OCI-M2 (cell line): ENCODE measurements around the gene EML4.

Experiments
- DNase-seq: peaks from one replicate; lab custom pipeline; 2025; ENCODE audit not compliant: unreplicated experiment; lab: John Stamatoyannopoulos, UW

The EML4 gene

DNA sequence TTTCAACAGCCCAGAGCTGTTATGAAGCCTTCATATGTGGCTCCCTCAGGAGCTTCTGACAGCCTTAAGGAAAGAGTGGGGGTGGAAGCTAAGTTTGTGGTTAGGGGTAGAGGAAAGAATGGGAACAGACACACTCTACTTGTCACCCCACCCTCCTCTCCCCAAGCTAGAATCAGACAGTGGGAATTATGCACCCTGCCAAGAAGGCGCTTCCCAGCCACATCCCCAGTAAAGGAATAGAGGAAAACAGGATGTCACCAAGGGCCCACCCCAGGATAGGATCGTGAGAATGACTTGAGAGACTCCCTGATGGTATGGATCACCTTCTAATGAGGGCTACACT is 32.4 kb upstream of the EML4 start:
- no peak for DNase-seq

DNA sequence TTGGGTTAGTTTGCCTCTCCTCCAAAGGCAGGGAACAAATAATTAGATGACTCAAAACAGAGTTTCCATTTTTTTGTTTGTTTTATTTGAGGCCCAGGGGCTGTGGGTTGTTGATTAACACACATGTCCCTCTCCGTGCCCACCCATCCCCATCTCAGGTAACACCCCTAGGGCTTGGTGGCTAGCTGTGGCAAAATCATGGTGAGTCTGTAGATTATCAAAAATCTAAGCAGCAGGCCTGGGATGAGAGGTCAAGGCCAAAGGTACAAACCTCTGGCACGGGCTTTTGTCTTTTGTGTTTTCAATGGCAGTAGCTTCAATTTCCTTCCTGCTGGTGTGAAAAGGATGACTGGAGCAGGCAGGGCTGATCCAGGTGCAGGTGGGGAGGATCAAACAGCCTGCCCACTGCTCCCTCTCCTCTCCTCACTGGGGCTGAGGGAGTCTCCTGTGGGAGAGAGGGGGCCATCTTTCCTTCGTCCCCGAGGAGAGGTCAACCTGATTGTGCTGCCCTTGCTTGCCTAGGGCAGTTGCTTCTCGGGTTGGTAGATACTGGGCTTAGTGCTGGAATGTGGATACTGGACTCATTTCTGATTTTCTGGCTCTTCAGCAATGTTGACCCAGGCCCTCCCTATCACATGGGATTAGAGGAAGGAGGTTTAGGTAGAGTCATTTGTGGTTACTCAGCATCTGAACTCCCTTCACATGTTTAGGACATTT is 31.9 kb upstream of the EML4 start:
- no peak for DNase-seq

DNA sequence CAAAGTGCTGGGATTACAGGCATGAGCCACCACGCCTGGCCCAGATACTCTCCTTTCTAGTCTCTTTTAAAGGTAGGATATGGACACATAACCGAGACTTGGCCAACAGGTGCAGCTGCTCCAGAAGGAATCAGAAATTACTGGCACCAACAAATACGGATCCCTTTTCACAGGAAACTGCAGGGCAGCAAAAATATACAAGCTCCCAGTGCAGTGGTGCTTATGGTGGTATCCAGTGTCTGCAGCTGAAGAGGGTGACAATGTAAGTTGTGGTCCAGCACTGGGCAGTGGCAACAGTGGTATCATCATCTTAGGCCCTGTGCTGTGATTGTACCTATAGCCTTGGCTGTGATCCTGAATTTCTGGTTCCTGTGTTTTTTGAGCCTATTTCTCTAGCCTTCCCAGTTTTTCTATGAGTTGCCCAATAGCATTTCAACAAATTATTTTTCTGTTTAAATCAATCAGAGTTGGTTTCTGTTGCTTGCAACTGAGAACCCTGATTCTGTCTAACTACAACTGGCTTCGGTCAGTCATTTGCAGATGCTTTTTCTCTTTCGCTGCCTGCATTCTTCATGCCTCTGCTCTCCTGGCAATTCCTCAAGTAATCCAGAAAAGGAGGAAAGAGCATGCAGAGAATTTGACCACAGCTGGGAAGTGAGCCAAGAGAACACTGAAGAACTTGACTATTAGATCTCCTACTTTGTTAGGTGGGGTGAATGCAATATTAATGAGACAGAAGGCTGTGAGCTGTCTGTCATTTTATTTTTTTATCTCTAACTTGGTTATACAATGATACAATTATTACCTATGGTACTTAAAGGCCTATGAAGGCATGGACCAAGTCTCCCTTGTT is 30.8 kb upstream of the EML4 start:
- no peak for DNase-seq

DNA sequence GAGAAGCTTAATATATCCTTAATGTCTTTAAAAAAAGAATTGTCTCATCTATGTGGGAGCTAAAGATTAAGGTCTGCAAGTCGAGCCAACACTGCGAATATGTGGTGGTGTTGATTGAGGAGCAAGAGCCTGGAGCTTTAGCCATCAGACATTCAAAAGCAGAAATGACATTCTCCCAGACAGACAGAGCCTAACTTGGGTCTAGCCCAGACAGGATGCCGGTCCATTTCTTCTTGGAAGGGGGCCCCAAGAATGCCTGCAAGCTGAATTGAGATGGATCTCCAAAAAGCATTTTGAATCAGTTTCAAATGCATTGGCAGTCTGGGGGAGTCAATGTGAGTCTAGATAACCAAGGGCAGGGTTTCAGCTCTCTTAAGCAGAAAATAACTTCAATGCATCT is 30.1 kb upstream of the EML4 start:
- no peak for DNase-seq

DNA sequence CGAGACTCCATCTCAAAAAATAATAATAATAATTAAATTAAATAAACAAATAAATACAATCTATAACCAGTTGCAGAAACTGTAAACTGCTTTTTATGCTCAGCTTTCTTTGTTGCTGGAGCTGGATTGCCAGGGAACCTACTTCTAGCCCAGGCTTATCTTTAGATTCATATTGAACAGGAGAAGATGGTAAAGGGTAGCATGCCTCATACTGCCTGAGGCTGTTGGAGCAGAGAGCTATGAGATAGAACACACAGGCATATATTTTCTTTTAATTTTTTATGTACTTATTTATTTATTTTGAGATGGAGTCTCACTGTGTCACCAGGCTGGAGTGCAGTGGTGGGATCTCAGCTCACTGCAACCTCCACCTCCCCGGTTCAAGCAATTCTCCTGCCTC is 28.7 kb upstream of the EML4 start:
- no peak for DNase-seq

DNA sequence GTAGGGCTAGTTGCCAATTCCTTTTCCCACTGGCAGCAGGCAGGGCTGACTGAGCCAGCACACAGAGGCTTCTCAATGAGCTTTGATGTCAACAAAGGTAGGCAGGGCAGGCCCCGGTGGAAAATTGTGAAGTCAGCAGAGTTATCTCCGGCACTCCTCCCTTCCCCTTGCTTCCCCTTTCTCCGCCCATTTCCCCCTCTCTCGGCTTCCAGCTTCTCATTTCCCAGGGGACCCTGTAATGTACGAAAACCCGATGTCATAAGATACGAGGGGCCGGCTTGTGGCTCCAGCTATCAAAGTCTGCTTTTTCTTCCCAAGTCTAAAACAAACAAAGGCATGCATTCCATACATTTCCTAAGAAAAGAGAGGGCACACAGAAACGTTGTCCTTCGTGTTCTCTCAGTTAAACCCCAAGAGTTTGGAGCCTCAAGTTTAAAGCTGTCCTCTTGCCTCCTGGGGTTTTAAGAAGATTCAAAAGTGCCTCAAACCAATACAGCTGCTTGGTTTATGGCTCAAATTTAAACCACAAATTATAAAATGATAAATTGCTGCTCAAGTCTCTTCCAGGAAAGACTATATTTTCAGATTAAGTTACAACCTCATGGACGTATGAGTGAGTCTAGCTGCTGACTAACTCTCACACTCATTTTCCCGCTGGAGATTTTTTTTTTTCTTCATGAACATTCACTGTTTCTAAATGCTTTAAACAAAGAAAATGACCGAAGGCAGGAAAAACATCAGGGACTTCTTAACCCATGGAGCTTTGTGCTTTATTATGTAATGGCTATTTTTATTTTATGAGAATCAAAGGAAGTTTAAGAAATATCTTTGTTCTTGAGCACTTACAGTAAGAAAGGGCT is 27.2 kb upstream of the EML4 start:
- DNase-seq, result no peak

DNA sequence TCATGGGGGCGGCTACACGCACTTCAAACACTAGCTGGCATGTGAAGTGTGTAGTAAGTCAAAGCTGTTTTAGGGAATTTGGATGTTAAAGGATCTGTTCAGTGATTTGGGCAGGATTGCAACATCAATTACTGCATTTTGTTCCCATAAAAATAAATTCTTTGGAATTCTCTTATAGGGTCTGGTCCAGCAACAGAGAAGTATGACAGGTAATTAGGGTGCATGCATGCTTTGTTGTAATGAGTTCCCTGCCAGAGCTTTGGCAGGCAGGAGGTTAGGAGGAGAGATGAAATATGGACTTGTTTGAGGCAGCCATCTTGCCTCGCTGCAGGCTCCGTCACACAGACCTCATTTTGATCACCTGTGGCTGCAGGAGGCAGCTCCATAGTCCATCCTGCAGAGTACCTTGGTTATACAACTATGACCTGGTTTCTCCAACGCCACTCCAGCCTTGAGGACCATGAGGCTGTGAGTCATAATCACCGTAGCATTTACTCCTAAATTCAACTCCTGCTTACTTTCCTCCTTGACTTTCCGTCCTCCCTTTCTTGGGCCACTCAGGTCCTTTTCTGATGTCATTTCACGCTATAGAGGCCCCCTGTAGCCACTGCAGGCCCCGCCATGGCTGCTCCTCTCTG is 26.5 kb upstream of the EML4 start:
- no peak for DNase-seq

DNA sequence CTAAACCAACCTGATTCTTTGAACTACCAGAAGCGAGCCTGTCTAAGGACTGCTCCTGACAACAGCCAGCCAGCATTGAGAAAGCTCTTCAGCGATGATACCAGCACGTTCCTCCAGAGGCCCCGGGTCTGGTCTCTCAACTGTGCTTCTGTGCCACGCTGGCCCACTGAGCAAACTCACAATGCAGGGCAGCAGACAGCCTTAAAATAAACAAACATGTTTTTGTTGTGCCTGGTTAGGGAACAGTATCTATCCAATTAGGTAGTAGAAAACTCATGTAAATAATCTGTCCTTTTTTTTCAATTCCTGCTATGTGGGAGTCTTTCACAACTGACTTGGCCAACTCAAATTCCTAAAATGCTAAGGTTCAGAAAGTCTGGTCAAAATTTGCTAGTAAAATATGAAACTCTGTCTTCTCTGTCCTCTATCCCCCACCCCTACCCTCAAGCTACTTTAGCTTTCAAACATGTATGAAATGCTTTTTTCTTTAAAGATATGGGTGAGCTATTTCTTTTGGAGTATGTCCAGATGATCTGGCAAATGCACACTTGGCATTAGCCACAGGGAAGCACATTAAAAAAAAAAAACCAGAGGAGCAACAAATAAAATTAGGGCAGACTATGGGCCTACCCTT is 21.4 kb upstream of the EML4 start:
- no peak for DNase-seq

DNA sequence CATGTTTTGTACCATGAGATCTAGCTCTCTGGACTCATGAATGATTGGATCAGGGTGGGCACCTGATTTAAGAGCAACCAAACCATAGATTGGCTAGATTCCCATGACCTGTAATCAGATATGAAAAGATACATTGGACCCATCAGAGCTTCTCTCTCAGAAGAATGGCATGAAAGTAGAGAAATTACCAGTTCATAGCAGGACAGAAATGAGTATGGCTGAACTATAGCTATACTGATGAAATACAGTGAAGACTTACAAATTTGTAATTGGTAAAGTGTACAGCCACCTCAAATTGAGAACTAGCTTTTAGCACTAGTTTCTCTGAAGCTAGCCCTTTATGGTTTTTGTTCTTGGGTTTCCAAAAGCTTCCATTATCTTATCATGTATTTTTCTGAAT is 19.0 kb upstream of the EML4 start:
- no peak for DNase-seq

DNA sequence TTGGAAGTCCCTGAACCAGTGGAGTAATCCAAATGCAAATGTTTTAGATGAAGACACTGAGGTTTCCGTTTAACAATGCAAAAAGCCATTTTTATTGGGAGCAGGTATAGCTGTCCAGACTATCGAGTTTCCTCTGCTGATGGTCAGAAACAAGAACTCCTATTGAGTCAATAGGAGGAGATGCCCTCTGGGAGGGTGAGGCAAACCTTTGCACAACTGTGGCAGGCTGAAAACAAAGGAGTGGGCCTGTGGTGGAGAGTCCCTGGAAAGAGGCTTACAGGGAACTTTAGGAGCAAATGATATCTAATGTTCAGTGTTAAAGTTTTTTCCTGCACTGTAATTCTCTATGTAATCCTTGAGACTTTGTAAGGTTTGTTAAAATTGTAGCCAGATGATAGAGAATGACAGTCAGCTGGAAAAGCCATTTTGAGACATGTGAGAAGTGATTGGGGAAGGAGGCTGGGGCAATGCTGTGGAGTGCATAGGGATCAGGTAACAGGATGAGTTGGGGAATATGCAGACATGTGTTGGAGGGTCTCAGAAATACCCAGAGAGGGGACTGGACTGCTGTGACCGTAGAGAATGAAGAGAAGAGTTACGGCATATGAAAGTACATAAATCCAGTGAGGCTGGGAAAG is 15.1 kb upstream of the EML4 start:
- DNase-seq, result no peak

DNA sequence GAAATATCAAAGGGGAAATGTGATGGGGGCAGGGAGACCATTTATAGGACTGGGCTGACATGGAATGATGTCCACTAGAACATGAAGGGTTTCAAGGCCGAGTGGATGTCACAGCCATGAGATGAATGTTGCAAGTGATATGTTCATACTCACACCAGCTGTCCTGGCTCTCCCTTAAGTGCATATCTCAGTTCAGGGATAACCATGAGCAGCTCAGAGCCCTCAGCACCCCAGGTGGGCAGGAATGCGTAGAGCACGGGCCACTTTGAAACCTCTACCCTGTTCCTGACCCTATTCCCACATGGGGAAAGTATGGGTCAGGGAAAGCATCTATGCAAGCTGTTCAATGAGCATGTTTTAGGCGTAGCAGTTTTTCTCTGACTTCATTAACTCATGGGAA is 12.4 kb upstream of the EML4 start:
- DNase-seq, result no peak

DNA sequence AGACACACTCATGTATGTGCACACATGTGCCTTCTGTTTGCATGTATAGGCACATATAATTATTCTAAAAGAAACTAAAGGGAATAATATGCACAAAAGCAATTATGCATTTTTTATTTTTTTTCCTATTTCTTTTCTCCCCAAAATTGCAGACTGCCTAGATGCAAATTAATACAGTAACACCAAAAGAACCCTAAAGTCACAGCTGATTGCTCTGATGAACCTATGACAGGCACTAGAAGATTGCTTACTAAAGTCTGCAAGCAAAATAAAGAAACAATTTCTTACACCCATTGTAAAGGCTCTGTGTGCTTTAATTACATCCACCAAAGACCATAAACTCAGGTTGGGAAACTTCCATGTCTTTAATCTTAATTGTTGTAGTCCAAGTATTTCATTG is 7.7 kb upstream of the EML4 start:
- no peak for DNase-seq

DNA sequence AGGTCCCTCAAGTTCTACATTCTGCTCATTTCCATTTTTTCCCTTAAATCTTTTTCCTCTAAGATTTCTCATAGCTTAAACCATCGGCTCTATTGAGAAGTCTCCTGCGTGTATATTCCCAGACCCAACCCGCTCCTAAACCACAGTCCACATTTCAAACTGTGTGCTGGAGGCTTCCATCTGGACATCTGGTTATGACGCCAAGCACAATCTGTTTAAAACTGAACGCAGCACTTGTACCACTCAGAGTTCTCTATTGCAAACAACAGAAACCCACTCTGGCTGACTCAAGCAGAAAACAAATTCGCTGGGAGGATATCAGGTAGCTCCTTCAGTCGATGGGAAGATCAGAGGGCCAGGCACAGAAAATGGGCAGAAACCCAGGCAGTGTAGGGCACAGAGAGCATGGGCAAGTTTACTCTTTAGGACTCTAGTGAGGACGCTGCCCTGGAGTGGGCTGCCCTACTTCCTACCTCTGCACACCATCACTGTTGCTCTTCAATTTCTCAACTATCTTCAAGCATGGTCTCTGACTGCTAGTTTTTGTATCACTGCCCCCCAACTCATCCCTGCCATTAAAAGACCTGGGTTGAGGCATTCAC is 5.6 kb upstream of the EML4 start:
- DNase-seq, result no peak

DNA sequence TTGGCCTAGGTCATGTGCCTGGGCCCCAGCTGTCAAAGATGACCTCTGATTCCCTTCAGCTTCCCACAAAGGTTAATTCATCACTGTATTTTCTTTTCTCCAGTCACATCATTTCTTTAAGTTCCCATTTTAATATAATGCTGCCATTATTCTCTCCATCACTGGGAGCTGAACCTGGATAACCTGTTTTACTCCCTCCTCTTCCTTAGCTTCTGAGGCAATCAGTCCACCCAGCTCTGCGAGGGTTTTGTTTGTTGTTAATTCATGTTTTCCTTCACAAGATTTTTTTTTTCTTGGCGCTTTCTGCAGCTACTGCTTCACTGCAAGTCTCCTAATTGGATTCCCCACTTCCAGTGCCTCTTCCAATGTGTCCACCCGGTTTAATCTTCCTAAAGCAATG is 5.1 kb upstream of the EML4 start:
- no peak for DNase-seq

DNA sequence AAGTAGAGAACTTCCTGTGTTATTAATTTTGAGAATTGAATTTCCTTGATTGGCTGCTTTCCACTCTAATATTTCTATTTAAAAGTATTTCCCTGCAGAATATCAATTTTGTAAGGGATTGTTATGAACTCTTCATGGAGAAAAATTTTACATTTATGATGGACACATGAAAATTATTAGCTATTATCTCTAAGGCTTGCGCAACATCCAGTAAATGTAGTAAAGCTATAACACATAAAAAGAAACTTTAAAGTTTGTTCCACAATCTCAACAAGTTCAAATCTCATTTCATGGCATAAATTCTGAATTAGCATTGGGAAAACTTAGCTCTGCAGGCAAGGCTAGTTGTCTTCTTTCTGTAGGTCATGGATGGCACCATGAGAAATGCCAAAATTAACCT is 4.2 kb upstream of the EML4 start:
- DNase-seq, result no peak

DNA sequence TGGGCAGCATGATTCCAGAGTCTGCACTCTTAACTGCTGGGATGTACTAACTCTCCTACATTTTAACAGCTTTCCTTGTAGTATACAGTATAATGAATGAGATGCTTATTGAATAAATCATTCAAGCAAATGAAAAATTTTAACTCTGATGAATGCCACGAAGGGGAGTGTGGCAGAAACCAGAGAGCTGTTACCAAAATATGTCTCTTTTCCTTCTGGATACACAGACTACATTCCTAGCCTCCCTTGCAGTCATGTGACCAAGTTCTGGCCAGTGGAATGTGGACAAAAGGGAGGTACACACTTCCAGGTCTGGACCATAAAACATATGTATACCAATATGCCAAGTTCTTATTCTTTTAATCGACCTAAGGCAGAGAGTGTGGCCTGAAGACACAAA is 1.7 kb upstream of the EML4 start:
- no peak for DNase-seq

DNA sequence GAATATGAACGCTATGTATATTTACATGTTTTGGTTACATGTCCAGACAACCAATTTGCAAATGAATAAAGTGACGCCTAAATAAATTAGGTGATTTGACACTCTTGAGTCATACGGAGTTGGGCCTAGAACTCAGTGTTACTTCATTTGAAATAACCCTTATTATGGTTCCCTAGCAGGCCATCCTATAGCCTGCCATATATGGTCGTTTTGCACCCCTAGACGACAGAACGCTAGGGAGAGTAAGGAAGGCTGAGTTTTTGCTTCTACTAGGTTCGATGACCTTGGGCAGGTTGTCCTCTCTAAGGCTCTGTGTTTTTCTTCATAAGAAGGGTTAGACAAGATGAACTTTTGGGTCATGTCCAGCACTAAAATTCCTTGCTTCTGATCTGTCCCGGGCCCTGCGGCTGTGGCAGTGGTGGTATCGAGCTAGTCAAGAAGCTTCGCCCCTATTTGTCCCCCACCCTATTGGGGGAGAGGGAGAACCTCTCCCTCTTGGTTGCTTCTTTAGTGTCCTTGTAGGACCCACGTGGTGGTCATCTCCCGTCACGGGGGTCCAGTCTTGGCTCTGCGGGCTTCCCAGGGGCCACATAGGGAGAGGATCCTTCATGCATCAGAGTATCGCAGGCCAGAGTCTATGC is 574 bp upstream of the EML4 start:
- no peak for DNase-seq

DNA sequence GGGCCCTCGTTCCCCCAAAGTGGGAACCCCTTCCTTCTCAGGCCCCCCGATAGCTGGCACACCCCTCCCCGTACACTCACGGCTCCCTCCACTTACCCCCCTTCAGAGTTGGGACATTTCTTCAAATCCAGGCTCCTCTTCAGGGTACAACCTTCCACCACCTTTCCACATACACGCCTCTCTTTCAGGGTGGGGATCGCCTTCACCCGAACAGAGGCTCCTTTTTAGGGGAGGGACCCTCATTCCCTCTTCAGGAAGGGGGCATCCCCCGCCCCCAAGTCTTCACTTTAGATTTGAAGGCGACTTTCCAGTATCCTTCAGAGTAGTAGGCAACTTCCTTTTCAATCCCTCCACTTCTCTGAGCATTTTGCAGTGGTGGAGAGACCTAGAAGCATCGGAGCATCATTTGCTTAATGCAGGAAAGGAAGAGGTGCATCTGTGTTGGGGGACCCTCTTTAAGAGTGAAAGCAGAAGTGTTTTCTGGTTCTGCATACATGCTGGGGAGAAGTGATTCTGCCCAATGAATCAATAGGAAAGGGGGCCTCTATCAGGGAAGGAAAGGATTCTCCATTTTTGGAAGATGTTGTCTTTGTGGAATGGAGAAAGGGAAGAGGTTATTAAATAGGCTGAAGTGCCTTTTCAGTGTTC is 845 bp downstream of the EML4 start:
- no peak for DNase-seq
